ENCODE data around the gene NSMCE1.
"Not testable (repeated sequence)": the region's sequence is repeated elsewhere in the genome, so short reads cannot be mapped to it uniquely, and the experiment has no call there.

Gene NSMCE1

GRCh38 chr16:27264151-27264550, 4.4 kb downstream of the NSMCE1 start:
- Histone ChIP-seq H3K9me3 (ENCODE audit: insufficient read depth, low read depth, low read length) (no peaks in the 10 kb centered on the region), H3K4me1 (ENCODE audit: insufficient read depth, low read length) (no peaks in the 10 kb centered on the region; the same call in 1 of the 2 replicates), H3K27me3 (ENCODE audit: insufficient read depth, low read length) (no peaks in the 10 kb centered on the region), H3K4me3 (ENCODE audit: low read length) (no peak overlapping the region), H3K9ac (ENCODE audit: low read depth, low read length) (no peak overlapping the region), H3K27ac (ENCODE audit: low read length) (no peak overlapping the region), H3K36me3 (ENCODE audit: insufficient read depth, low read depth, low read length) (no peaks in the 10 kb centered on the region)

- H3K4me1 ChIP-seq (ENCODE audit: insufficient read depth, low read length); H3K27me3 ChIP-seq (ENCODE audit: insufficient read depth, low read length); H3K36me3 ChIP-seq (ENCODE audit: insufficient read depth, low read depth, low read length); H3K4me3 ChIP-seq (ENCODE audit: low read length); H3K27ac ChIP-seq (ENCODE audit: low read length); H3K9ac ChIP-seq (ENCODE audit: low read depth, low read length); H3K9me3 ChIP-seq (ENCODE audit: insufficient read depth, low read depth, low read length): not testable (repeated sequence)
Measured at GRCh38 chr16:27262904-27263423, 5.6 kb downstream of the NSMCE1 start.

DNA sequence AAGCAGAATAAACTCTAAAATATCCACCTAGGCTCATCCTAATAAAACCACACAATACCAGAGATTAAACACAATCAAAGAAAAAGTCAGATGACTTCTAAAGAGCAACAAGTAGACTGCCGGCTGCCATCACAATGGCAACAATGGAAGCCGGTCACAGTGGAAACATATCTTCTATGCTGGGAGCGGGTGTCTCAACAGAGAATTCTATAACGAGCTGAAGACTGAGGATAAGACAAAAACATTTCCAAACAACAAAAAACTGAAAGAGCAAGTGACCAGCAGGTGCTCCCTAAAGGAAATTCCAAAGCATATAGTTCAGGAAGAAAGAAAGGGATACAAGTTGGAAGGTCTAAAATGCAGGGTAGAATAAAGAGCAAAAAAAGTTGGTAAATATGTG, 8.9 kb downstream of the NSMCE1 start:
- H3K4me1 ChIP-seq (ENCODE audit: insufficient read depth, low read length), result peaks cover 5% of the 10 kb centered on the region; the same call in 1 of the 2 replicates
- 0 out of 2 replicates have a peak, but pooled peaks cover 4% of the 10 kb centered on the region for H3K36me3 ChIP-seq (ENCODE audit: insufficient read depth, low read depth, low read length)
- H3K27ac ChIP-seq (ENCODE audit: low read length), result no peak overlapping the region
- H3K27me3 ChIP-seq (ENCODE audit: insufficient read depth, low read length), result no peaks in the 10 kb centered on the region
- no peaks in the 10 kb centered on the region for H3K9me3 ChIP-seq (ENCODE audit: insufficient read depth, low read depth, low read length)
- no peak overlapping the region for H3K4me3 ChIP-seq (ENCODE audit: low read length)
- H3K9ac ChIP-seq (ENCODE audit: low read depth, low read length), result no peak overlapping the region

GRCh38 chr16:27258241-27258734, 10.3 kb downstream of the NSMCE1 start:
- no peak overlapping the region for H3K9ac ChIP-seq (ENCODE audit: low read depth, low read length)
- no peak overlapping the region for H3K4me3 ChIP-seq (ENCODE audit: low read length)
- H3K27ac ChIP-seq (ENCODE audit: low read length), result no peak overlapping the region
- peaks cover 5% of the 10 kb centered on the region; the same call in 1 of the 2 replicates for H3K4me1 ChIP-seq (ENCODE audit: insufficient read depth, low read length)
- H3K36me3 ChIP-seq (ENCODE audit: insufficient read depth, low read depth, low read length), result 0 out of 2 replicates have a peak, but pooled peaks cover 4% of the 10 kb centered on the region
- H3K9me3 ChIP-seq (ENCODE audit: insufficient read depth, low read depth, low read length), result no peaks in the 10 kb centered on the region
- no peaks in the 10 kb centered on the region for H3K27me3 ChIP-seq (ENCODE audit: insufficient read depth, low read length)

- no peak overlapping the region for H3K9ac ChIP-seq (ENCODE audit: low read depth, low read length)
- H3K4me1 ChIP-seq (ENCODE audit: insufficient read depth, low read length), result peaks cover 5% of the 10 kb centered on the region; the same call in 1 of the 2 replicates
- no peak overlapping the region for H3K27ac ChIP-seq (ENCODE audit: low read length)
- H3K36me3 ChIP-seq (ENCODE audit: insufficient read depth, low read depth, low read length), result 0 out of 2 replicates have a peak, but pooled peaks cover 4% of the 10 kb centered on the region
- no peak overlapping the region for H3K4me3 ChIP-seq (ENCODE audit: low read length)
- no peaks in the 10 kb centered on the region for H3K27me3 ChIP-seq (ENCODE audit: insufficient read depth, low read length)
- H3K9me3 ChIP-seq (ENCODE audit: insufficient read depth, low read depth, low read length), result no peaks in the 10 kb centered on the region
Measured at GRCh38 chr16:27257271-27257670, 11.3 kb downstream of the NSMCE1 start.

- H3K36me3 ChIP-seq (ENCODE audit: insufficient read depth, low read depth, low read length), result 0 out of 2 replicates have a peak, but pooled peaks cover 4% of the 10 kb centered on the region
- no peak overlapping the region for H3K4me3 ChIP-seq (ENCODE audit: low read length)
- peaks cover 5% of the 10 kb centered on the region; the same call in 1 of the 2 replicates for H3K4me1 ChIP-seq (ENCODE audit: insufficient read depth, low read length)
- H3K27me3 ChIP-seq (ENCODE audit: insufficient read depth, low read length), result no peaks in the 10 kb centered on the region
- H3K9ac ChIP-seq (ENCODE audit: low read depth, low read length), result no peak overlapping the region
- H3K27ac ChIP-seq (ENCODE audit: low read length), result no peak overlapping the region
- H3K9me3 ChIP-seq (ENCODE audit: insufficient read depth, low read depth, low read length), result no peaks in the 10 kb centered on the region
Measured at GRCh38 chr16:27256861-27257260, 11.7 kb downstream of the NSMCE1 start.

DNA sequence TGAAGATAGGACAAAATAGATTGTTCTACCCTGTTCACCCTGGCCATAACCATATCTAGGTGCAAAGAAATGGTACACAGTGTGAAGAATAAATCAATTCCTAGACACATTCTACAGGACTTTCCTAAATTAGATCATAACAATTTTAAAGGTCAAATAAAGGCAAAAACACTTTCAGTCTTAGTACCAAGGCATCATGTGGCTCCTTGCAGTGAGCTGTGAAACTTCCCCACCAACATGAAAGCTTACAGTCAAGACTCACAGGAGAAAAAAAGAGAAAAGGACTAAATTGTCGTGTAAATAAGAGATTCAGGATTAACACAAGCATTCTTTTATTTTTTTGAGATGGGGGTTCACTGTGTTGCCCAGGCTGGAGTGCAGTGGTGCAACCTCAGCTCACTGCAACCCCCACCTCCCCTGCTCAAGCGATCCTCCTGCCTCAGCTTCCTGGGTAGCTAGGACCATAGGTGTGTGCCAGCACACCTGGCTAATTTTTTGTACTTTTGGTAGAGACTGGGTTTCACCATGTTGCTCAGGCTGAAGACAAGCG, 14.2 kb downstream of the NSMCE1 start:
- Histone ChIP-seq H3K4me1 (ENCODE audit: insufficient read depth, low read length) (peaks cover 5% of the 10 kb centered on the region; the same call in 1 of the 2 replicates), H3K27ac (ENCODE audit: low read length) (no peak overlapping the region), H3K9me3 (ENCODE audit: insufficient read depth, low read depth, low read length) (no peaks in the 10 kb centered on the region), H3K9ac (ENCODE audit: low read depth, low read length) (no peak overlapping the region), H3K4me3 (ENCODE audit: low read length) (no peak overlapping the region), H3K36me3 (ENCODE audit: insufficient read depth, low read depth, low read length) (0 out of 2 replicates have a peak, but pooled peaks cover 4% of the 10 kb centered on the region), H3K27me3 (ENCODE audit: insufficient read depth, low read length) (no peaks in the 10 kb centered on the region)

GRCh38 chr16:27253526-27253930, 15.0 kb downstream of the NSMCE1 start:
- Histone ChIP-seq H3K4me3 (ENCODE audit: low read length) (no peak overlapping the region), H3K9ac (ENCODE audit: low read depth, low read length) (no peak overlapping the region), H3K27me3 (ENCODE audit: insufficient read depth, low read length) (no peaks in the 10 kb centered on the region), H3K4me1 (ENCODE audit: insufficient read depth, low read length) (0 out of 2 replicates have a peak, but pooled peaks cover 5% of the 10 kb centered on the region), H3K36me3 (ENCODE audit: insufficient read depth, low read depth, low read length) (0 out of 2 replicates have a peak, but pooled peaks cover 4% of the 10 kb centered on the region), H3K27ac (ENCODE audit: low read length) (no peak overlapping the region), H3K9me3 (ENCODE audit: insufficient read depth, low read depth, low read length) (no peaks in the 10 kb centered on the region)

DNA sequence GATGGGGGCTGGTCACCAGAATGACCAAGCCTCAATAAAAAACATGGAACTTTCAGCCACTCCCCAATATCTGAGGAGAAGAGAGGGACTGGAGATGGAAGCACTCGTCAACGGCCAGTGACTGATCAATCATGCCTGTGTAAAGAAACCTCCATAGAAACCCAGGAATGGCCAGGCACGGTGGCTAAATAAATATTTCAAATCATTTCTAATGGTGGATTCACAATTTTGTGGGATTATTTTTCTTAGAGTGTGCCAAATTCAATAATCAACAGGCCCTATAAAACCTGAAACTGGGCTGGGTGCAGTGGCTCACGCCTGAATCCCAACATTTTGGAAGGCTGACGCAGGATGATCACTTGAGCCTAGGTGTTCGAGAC, 16.4 kb downstream of the NSMCE1 start:
- Histone ChIP-seq H3K27me3 (ENCODE audit: insufficient read depth, low read length) (no peaks in the 10 kb centered on the region), H3K4me3 (ENCODE audit: low read length) (no peak overlapping the region), H3K4me1 (ENCODE audit: insufficient read depth, low read length) (no peaks in the 10 kb centered on the region), H3K27ac (ENCODE audit: low read length) (no peak overlapping the region), H3K9ac (ENCODE audit: low read depth, low read length) (no peak overlapping the region), H3K9me3 (ENCODE audit: insufficient read depth, low read depth, low read length) (no peaks in the 10 kb centered on the region), H3K36me3 (ENCODE audit: insufficient read depth, low read depth, low read length) (0 out of 2 replicates have a peak, but pooled peaks cover 4% of the 10 kb centered on the region)

DNA sequence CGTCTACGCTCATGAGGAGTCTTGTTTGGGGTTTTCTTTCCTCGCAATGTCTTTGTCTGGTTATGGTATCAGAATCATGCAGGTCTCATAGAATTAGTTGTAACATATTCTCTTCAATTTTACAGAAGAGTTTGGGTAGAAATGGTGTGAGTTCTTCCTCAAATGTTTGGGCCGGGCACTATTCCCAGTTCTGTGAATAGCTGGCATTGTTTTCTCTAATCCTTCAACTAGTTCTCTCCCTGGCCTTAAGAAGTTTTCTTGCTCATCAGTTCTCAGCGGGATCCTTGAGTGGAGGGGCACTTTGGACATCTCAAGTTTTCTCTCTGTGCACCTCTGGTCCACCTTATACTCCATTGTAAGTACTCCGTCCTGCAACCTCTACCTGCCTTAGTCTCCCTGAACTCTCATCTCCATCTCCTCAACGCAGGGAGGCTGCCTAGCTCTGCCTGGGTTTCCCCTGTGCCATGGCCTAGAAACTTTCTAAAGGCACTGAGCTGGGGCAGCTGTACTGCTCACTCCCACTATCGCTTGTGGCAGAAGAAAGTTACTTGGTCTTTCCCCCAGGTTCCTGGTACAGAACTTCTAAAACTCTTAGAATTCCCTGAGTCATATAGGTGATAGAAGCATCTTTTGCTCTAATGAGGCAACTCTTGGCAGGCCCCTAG, 16.9 kb downstream of the NSMCE1 start:
- Histone ChIP-seq H3K9me3 (ENCODE audit: insufficient read depth, low read depth, low read length) (no peaks in the 10 kb centered on the region), H3K27me3 (ENCODE audit: insufficient read depth, low read length) (no peaks in the 10 kb centered on the region), H3K36me3 (ENCODE audit: insufficient read depth, low read depth, low read length) (0 out of 2 replicates have a peak, but pooled peaks cover 4% of the 10 kb centered on the region), H3K9ac (ENCODE audit: low read depth, low read length) (no peak overlapping the region), H3K4me1 (ENCODE audit: insufficient read depth, low read length) (no peaks in the 10 kb centered on the region), H3K27ac (ENCODE audit: low read length) (no peak overlapping the region), H3K4me3 (ENCODE audit: low read length) (no peak overlapping the region)

GRCh38 chr16:27248886-27249285, 19.7 kb downstream of the NSMCE1 start:
- not testable (repeated sequence) for H3K4me3 ChIP-seq (ENCODE audit: low read length); H3K4me1 ChIP-seq (ENCODE audit: insufficient read depth, low read length); H3K9ac ChIP-seq (ENCODE audit: low read depth, low read length); H3K27ac ChIP-seq (ENCODE audit: low read length); H3K27me3 ChIP-seq (ENCODE audit: insufficient read depth, low read length); H3K9me3 ChIP-seq (ENCODE audit: insufficient read depth, low read depth, low read length); H3K36me3 ChIP-seq (ENCODE audit: insufficient read depth, low read depth, low read length)

DNA sequence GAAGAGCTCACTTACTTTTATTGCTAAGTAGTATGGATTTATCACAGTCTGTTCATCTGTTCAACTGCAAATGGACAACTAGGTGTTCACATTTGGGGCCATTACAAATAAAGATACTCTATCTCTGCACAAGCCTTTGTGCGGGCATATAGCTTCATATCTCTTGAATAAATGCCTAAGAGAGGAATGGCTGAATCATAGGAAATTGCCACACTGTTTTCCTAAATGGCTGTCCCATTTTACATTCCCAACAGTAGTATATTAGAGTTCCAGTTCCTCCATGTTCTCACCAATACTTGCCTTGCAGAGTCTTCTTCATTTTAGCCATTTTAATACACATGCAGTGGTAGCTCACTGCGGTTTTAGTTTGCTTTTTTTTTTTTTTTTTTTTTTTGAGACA, 20.5 kb downstream of the NSMCE1 start:
- no peak overlapping the region for H3K4me3 ChIP-seq (ENCODE audit: low read length)
- H3K4me1 ChIP-seq (ENCODE audit: insufficient read depth, low read length), result peaks cover 4% of the 10 kb centered on the region; the same call in 1 of the 2 replicates
- H3K27ac ChIP-seq (ENCODE audit: low read length), result no peak overlapping the region
- H3K27me3 ChIP-seq (ENCODE audit: insufficient read depth, low read length), result no peaks in the 10 kb centered on the region
- H3K9me3 ChIP-seq (ENCODE audit: insufficient read depth, low read depth, low read length), result no peaks in the 10 kb centered on the region
- no peak overlapping the region for H3K9ac ChIP-seq (ENCODE audit: low read depth, low read length)
- H3K36me3 ChIP-seq (ENCODE audit: insufficient read depth, low read depth, low read length), result no peaks in the 10 kb centered on the region

Measured in iPS-20b (cell line).